GM10266 (cell line): Measurements from ENCODE around the gene PPP2R2B.

Experiments
- DNase-seq: peaks from one replicate; pipeline ENCODE4 v3.0.0; 2012; ENCODE audit errors: extremely low spot score
- CTCF ChIP-seq: IDR thresholded peaks from 2 replicates; pipeline ENCODE4 v1.5.1; 2012; ENCODE audit warnings: mild to moderate bottlenecking, low read depth; ENCODE audit not compliant: control insufficient read depth, insufficient read depth; ENCODE audit errors: missing control alignments

Gene PPP2R2B

GRCh38 chr5:146703899-146704298, 174.7 kb downstream of the PPP2R2B start:
- DNase-seq = no peak
- TF ChIP-seq CTCF = no peak

GRCh38 chr5:146703499-146703898, 175.1 kb downstream of the PPP2R2B start:
- no peak for DNase-seq
- TF ChIP-seq CTCF = no peak

- DNase-seq = no peak
- TF ChIP-seq CTCF = no peak
Observed at GRCh38 chr5:146699664-146700418, 178.7 kb downstream of the PPP2R2B start.

- no peak for TF ChIP-seq CTCF
- no peak for DNase-seq
Observed at GRCh38 chr5:146699138-146699537, 179.4 kb downstream of the PPP2R2B start.

GRCh38 chr5:146698651-146699050, 179.9 kb downstream of the PPP2R2B start:
- DNase-seq = no peak
- TF ChIP-seq CTCF = no peak

GRCh38 chr5:146697211-146697610, 181.3 kb downstream of the PPP2R2B start:
- TF ChIP-seq CTCF = no peak
- no peak for DNase-seq

GRCh38 chr5:146695646-146696045, 182.9 kb downstream of the PPP2R2B start:
- DNase-seq = no peak
- TF ChIP-seq CTCF = no peak
